GM18867 (cell line): ENCODE results near the gene TARP.
"Not testable (repeated sequence)": the region's sequence is repeated elsewhere in the genome, so short reads cannot be mapped to it uniquely, and the experiment has no call there.

Source experiments
- ATAC-seq: cut with Tn5 transposase; IDR thresholded peaks from one replicate; pipeline ENCODE4 v1.9.1; 2021; ENCODE audit warnings: mild to moderate bottlenecking, moderate library complexity; ENCODE audit not compliant: unreplicated experiment

TARP gene

DNA sequence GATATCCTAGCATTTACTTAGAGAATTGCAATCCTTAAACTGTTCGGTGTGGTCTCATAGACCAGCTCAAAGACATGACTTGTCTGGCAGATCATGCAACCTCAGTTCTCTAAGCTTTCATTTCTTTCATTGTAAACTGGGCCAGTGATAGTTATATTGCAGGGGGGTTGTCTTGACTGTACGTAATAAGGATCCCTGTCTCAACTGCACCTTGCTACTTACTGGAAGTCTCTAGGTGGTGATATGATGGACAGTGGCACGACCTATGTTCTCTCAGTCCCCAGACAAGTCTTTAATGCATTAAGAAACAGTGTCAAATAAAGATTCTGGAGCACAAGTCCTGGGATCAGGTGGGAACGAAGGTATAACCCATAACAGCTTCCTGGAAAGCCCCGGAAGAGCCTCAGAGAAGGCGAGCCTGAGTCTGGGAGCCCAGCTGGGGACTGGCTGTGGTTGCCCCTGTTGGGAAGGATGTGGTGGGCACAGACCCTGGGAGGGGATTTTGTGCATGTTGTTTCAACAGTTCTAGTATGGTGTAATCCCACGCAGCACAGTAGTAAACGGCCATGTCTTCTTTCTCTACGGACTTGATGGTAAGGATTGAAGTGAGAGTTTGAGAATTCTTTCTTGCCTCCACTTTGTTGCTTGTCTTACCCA, 26.0 kb upstream of the TARP start:
- no peak for ATAC-seq

DNA sequence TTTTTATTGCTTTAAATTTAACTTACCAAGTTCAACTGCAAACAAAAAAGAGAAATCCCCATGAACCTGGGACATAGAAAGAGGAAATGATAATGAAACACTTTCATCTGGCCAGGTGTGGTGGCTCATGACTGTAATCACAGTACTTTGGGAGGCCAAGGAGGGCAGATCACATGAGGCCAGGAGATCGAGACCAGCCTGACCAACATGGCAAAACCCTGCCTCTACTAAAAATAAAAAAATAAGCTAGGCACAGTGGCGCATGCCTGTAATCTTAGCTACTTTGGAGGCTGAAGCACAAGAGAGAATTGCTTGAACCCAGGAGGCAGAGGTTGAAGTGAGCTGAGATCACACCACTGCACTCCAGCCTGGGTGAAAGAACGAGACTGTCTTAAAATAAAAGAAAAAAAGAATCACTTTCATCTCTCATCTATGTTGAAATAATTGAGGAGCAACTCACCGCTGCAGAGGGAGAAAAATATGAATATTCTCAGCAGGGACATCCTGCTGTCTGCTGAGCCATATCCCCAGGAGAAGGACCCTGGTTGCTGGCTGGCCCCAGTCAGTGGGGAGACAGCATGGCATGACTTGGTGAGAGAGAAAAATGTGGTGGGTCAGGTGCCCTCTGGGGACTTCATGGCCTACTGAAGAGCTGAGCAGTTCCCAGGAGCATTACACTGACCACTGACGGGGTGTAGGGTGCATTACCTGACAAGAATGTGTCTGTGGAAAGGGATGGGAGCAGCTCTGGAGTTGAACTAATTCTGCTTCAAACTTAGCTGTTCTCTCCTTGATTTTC, 22.8 kb upstream of the TARP start:
- peak; percentile 77 for ATAC-seq

DNA sequence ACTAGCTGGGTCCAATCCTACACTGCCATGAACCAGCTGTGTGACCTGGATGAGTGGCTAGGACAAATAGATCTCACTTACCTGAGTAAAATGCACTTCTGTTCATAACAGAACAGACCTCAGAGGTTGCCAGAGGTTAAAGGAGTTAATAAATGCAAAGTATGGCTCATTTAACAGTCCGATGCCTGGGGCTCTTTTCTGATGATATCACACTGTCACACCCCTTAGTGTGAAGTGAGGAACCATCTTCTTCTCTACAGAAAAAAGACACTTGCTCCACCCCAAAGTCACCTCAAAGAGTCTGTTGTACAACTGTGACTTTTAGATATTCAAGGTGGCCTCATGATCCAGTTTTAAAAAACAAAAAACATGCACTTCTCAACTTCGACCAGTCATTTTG, 21.5 kb upstream of the TARP start:
- no peak for ATAC-seq

DNA sequence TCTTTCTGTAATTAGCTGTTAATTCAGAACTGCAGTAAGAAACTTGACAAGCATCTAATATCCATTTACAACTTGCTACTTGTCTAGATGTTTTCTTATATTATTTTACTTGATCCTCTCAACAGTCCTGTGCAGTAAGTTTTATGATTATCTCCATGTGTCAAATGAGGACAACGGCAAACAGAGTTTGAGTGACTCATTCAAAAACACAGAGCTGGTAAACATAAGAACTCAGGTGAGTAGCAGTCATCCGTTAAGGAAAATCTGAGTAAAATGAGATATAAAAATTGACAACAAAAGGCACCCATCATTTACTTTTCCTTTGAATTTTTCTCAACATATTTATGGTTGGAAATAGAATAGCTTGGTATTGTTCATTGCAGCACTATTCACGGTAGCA, 19.0 kb upstream of the TARP start:
- ATAC-seq: no peak

DNA sequence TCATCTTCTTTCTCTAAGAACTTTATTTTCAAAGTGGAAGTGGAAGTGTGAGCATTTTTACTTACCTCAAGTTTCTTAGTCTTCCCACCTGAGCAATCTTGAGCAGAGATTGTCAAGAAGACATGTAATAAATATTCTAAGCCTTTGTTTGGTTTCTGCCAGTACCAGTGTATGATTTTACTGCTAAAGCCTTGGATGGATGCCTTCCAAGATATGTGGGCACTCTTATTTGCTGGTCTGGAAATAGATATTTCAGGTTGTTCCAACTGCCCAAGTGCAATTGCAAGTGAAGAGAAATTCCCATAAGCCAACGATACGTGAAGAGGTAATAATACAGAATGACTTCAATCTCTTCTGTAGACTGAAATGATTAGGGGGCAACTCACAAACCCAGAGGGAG, 18.2 kb upstream of the TARP start:
- no peak for ATAC-seq

DNA sequence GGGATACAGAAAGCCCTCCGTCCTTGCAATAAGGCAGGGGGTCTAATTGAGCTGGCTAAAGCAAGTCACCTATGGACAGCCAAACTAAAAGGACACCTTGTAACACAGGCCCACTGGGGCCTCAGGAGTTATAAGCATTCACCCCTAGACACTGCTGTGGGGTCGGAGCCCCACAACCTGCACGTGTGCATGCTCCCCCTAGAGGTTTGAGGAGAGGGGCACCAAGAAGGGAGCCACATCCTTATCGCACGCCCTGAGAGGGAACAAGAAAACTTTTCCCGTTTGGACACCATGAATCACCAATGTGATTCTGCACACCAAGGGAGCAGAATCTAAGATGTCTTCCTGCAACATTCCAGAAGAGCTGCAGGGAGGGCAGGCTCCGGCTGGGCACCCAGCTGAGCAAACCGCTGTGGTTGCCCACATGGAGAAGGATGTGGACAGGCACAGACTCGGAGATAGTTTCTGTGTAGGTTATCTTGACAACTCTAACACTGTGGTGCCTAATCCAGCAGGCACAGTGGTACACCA, 17.7 kb upstream of the TARP start:
- ATAC-seq: no peak

DNA sequence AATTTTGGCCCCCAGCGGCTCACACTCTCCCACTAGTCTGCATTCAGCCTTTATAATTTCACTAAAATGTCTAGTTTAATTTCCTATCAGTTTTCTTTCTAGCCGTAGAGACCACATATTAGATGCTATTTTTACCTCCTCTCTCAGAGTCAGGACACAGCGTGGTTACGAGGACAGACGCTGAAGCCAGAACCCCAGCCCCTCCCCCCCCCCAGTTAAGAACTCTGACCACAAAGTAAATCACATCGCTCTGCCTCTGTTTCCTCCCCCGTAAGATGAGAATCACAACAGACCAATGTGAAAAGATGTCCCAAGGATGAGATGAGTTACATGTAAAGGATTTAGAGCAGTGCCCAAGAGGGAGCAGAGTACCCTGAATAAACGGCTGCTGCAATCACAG, 11.1 kb upstream of the TARP start:
- no peak for ATAC-seq

DNA sequence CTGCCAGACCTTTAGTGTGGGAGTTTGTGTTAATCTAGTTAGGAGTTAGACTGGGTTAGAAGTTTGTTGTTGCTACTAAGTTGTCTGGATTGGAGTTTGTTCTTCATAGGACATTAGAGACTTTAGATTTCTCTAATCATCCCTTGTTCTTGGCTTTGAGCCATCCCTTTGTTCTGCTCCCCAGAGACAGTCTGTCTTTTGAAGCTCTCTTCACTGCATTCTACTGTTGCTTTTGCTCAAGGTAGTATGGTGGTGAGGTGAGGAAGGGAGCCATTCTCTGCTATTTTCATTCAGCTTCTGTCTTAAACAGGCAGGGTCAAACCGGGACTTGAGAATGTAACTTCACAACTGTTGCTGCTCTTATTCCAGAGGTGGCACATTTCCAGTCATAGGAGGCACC, 10.4 kb upstream of the TARP start:
- ATAC-seq: no peak

DNA sequence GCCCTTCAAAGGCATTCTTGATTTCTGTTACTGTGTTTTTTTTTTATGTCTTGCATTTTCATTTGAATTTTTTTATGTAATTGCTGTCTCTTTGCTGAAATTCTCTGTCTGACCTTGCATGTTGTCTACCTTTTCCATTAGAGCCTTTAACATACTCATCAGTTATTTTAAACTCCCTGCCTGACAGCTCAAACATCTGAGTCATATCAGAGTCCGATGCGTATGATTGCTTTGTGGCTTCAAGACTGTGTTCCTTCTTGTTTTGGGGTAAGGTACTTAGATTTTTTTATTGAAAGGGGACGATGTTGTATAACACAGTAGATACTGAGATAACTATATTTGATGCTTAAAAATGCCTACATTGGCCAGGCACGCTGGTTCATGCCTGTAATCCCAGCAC, 9.7 kb upstream of the TARP start:
- ATAC-seq: no peak

DNA sequence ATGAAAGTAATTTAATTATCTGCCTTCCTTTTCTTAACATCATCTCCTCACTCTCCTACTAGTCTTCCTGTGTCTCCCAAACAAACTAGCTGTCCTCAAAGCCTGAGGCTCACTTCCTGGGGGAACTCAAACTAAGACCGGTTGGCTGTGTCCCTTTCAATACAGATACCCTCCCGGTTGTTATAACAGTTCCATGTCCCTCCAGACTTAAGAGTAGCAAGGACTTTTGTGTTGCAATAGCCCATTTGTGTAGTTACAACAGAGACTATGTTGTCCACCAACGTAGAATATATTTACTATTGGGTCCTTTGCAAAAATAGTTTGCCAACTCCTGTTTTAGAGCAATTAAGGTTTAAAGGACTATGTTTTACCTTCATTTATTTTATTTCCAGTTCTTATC, 8.6 kb upstream of the TARP start:
- ATAC-seq: no peak

DNA sequence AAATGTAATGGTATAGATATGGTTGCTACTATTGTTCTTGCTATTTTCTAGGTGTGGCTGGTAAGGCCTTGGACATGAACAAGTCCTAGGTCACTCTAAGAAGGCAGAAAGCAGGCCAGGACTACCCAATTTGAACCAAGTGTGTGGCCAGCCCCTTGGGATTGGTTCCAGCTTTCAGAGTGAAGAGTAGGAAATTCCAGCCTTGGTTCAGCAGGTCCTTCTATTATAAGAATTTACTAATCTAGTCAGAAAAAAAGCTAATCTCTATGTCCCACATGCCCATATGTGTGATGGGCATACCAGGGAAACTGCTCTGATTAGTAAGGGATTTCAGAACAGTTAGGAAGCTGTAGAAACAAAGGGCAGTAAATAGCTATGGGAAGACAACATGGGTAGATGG, 7.8 kb upstream of the TARP start:
- ATAC-seq: no peak

DNA sequence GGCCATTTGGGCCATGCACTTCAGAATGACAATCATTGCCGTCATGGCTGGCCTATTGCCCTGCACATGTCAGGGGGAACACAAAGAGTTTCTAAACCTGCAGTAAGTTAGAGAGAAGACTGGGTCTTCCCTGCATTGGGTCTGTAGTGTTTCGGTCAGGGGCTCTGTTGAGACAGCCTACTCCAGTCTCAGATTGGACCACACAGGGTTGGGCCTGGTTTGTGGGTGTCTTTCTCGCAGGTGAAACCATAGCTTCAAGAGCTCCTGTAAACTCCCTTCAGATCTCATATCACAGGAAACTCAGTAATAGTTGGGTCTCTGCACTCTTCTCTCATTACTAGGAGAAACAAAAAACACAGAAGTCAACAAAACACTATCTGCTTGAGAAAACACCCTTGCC, 7.3 kb upstream of the TARP start:
- ATAC-seq: no peak

DNA sequence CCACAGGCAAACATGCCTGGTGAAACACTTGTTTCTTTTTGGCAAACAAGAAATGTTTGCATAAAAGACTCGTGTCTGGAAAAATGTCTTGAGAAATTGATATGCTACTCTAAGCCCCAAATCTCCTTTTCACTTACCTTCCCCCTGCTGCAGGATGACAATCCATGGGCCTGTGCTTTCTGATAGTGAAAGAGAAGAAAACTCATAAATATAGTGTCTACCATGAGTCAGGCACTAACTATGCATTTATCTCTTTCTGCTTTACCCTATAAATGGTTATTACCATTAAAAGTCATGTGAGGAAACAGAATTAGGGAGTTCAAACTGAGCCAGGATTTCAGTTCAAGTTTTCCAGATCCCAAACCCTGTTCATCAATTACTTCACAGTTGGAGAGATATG, 6.6 kb upstream of the TARP start:
- ATAC-seq: no peak

DNA sequence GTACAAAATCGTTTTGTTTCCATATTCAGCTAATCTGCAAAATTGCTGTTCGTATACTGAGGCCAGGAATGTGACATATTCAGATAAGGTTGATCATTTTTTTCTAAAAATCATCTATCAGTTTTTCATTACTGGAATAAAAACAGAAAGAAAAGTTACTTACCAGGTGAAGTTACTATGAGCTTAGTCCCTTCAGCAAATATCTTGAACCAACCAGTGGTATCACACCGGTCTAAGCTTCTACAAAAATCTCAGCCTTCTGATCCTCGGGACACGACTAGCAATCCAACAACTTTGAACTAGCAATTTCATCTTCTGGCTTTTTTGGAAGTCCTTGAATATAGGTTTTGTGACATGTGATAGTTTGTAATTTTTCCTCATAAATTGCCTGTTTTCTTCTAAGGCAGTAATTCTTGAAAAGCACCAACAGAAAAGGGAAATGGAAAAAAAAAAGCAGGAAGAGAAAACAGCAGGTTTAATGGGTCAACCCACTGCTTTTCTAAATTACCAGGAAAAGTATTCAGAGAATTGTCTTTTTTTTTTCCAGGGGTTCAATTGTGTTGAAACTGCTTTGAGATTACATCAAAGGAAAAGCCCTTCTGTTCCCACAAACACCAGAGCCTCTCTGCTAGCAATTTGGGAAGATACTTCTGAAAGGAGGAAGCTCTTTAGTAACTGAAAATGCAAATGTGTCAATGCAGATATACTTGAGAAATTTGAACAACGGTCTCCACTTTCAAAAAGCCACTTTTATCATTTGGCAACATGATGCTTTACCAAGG, 2.9 kb upstream of the TARP start:
- ATAC-seq: no peak

DNA sequence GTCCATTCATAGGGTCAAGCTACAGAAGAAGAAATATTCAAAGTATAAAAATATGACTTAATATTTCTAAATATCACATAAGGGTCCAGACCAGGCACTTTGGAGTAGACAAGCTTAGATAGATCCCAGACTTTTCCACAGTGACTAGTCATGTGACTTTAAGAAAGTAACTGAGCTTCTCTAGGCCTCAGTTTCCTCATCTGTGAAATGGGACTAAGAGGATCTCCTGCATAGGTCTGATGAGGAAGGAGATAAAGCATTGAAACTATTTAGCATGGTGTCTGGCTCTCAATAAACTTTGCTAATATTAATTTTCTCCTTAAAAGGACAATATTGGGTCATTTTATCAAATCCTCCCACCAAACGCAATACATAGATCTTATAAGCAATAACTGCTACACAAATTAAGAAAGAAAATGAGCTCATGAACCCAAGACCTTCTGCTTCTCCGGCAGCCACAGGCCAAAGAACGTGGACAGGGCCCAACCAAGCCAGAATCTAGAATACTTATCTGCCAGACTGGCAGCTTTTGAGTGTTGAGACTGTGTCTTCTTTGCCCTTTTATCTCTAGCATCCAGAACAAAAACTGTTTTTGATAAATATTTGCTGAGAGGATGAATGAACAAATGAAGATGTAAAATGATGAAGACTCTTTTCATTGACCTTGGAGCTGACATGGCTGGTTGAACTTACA, 1.6 kb upstream of the TARP start:
- no peak for ATAC-seq

DNA sequence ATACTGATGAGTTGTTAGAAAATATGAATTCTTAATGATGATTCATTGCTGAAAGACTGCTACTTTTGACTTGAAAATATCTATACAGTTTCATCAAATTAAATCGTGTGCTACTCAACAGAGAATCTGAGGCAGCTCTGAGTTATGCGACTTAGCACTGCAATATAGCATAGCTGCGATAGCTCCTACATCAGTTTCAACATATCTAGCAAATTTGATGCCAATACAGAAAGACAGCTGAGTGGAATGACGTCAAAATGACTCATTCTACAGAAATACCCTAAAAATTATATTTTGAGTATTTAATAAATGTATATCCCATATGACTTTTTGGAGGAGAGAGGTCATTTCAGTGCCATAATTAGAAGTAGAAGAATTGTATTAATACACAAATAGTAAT, 1.1 kb upstream of the TARP start:
- ATAC-seq: no peak

DNA sequence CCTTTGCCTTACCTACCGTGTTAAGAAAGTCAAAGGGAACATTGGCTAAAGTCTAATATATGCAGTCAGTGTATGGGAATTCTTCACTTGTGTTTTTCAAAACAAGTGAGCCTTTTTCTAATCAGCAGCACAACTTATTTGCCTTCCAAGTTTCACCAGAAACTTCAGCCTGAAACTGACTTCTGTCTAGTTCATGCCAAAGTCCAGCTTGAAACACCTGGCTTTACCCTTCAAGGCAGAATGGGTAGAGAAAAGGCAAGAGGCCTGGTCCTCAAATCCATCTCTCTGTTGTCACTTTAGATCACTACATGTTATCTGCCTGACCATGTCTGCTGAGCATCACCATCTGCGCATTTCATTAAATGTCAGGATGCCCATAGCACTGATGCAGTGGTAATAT, 3.0 kb downstream of the TARP start:
- peak; percentile 60 for ATAC-seq

DNA sequence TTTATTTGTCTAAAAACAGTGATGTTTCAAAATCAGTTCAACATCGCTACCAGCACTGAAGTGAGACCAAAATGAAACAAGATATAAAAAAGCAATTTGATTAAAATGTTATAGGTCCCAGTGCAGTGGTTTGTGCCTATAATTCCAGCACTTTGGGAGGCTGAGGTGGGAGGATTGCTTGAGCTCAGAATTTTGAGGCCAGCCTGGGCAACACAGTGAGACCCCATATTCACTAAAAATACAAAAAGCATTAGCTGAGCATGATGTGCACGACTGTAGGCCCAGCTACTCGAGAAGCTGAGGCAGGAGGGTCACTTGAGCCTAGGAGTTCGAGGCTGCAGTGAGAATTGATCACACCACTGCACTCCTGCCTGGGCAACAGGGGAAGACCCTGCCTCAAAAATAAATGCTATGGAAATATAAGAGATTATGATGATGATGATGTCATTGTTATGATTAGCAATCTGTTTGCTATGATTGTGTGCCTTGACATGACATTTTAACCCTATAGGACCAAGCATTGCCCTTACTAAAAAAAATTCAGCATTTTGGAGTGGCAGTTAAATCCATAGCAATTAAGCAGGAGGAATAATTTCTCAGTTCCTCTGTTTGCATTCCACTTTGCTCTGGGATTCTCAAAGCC, 3.6 kb downstream of the TARP start:
- ATAC-seq: peak; percentile 10

DNA sequence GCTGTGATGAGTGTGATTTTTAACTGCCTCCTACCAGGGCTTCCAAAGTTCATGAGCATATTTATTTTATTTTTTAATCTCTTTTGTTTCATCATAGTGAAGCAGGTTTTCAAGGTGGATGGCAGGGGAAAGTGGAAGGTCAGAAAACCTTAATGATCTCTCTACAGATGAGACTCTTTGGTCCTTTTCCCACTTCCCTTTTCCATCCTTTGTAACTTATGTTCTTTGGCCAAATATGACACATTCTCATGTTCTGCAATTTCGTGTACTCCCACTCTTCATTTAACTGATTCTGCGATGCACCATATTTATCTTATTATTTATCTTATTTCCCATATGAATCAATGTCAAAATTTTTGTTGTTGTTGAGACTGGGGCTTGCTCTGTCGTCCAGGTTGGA, 7.5 kb downstream of the TARP start:
- ATAC-seq: not testable (repeated sequence)

DNA sequence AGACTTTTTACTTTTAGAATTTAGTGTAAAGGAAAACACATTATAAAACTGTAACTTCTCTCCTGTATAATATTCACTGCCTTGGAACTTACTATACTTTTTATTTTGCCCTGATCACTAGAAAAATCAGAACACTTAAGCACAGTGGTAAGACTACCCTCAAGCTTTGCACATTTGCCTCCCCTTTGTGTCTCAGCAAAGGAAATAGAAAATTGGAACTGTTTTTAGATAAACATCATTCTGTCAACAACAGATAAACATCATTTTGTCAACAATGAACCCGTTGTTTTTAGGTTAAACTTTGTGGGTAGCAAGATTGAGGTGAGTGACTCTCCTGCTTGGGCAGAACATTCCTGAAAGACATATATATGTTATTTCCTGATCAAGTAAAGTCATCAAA, 8.8 kb downstream of the TARP start:
- not testable (repeated sequence) for ATAC-seq

DNA sequence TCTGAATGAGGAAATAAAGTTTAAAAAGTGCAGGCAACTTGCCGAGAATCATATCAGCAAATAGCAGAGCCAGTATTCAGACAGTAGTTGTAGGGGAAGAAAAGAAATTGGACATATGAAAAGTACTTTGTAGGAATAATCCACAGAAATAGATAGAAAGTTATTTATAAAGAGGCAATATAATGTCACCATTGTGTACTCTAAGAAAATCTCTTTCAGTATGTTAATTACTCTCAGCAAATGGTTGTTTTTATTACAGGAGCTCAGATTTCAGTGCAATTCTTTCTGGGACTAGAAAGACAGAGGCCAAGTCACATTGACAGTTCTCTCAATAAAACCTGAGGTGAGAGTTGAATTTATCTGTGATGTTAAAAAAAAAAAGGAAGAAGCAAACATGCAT, 10.2 kb downstream of the TARP start:
- not testable (repeated sequence) for ATAC-seq
